Neuron (in vitro differentiated cells): ENCODE data around the gene ADAT3.

ENCODE experiments used
- H2AFZ ChIP-seq: one replicate; pipeline ENCODE4 v1.6.1; 2013; ENCODE audit warnings: low read depth, mild to moderate bottlenecking, inconsistent platforms, low read length, moderate library complexity
- H3K27me3 ChIP-seq: one replicate; pipeline ENCODE4 v1.6.1; 2013; ENCODE audit warnings: low read length; ENCODE audit not compliant: insufficient read depth
- H3K36me3 ChIP-seq: one replicate; pipeline ENCODE4 v1.6.1; 2013; ENCODE audit warnings: low read length; ENCODE audit not compliant: insufficient read depth
- H3K4me1 ChIP-seq: one replicate; pipeline ENCODE4 v1.6.1; 2013; ENCODE audit warnings: low read length; ENCODE audit not compliant: insufficient read depth
- H3K4me3 ChIP-seq: 2 replicates; pipeline ENCODE4 v1.5.1; 2013; ENCODE audit warnings: mild to moderate bottlenecking, low read length, moderate library complexity
- H3K9me3 ChIP-seq: one replicate; pipeline ENCODE4 v1.6.1; 2013; ENCODE audit warnings: low read length

The ADAT3 gene

GRCh38 chr19:1905863-1906375, 720 bp downstream of the ADAT3 start:
- Histone ChIP-seq H3K4me1 (peaks cover 22% of the 10 kb centered on the region), H3K27me3 (no peaks in the 10 kb centered on the region), H3K9me3 (peaks cover 9% of the 10 kb centered on the region), H2AFZ (no peak overlapping the region), H3K4me3 (peak overlapping the region; percentile 54), H3K36me3 (peaks cover under 1% of the 10 kb centered on the region)

- Histone ChIP-seq H3K9me3 (peaks cover 18% of the 10 kb centered on the region), H3K27me3 (no peaks in the 10 kb centered on the region), H3K4me3 (no peak overlapping the region), H3K36me3 (peaks cover 10% of the 10 kb centered on the region), H3K4me1 (peaks cover 22% of the 10 kb centered on the region), H2AFZ (no peak overlapping the region)
These were observed 1.9 kb downstream of the ADAT3 start for GRCh38 chr19:1906985-1907562.

- H3K4me1 ChIP-seq, result peaks cover 21% of the 10 kb centered on the region
- no peak overlapping the region for H2AFZ ChIP-seq
- H3K9me3 ChIP-seq, result peaks cover 24% of the 10 kb centered on the region
- no peaks in the 10 kb centered on the region for H3K27me3 ChIP-seq
- peaks cover 17% of the 10 kb centered on the region for H3K36me3 ChIP-seq
- H3K4me3 ChIP-seq, result no peak overlapping the region
These were observed 2.6 kb downstream of the ADAT3 start for GRCh38 chr19:1907563-1908363.

- Histone ChIP-seq H3K9me3 (peaks cover 28% of the 10 kb centered on the region), H3K4me3 (no peak overlapping the region), H2AFZ (no peak overlapping the region), H3K4me1 (peaks cover 16% of the 10 kb centered on the region), H3K27me3 (no peaks in the 10 kb centered on the region), H3K36me3 (peaks cover 22% of the 10 kb centered on the region)
These were observed 3.1 kb downstream of the ADAT3 start for GRCh38 chr19:1908364-1908678.

DNA sequence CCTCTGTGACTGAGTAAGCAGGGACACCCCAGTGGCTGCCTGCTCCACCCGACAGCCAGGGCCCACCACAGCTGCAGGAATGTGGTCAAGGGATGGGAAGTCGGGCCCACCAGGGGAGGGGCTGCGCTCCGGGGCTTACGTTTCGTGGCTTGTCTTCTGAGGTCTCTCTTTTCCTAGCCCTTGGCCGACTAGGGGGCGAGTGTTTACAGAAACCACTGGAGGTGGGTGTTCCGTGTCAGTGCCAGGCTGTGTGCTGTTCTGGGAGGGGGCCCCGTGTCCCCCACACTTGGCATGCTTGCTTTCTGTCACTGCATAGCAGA, 4.5 kb downstream of the ADAT3 start:
- Histone ChIP-seq H3K36me3 (peaks cover 28% of the 10 kb centered on the region), H3K27me3 (no peaks in the 10 kb centered on the region), H3K4me3 (no peak overlapping the region), H3K4me1 (peaks cover 8% of the 10 kb centered on the region), H2AFZ (no peak overlapping the region), H3K9me3 (peaks cover 30% of the 10 kb centered on the region)

DNA sequence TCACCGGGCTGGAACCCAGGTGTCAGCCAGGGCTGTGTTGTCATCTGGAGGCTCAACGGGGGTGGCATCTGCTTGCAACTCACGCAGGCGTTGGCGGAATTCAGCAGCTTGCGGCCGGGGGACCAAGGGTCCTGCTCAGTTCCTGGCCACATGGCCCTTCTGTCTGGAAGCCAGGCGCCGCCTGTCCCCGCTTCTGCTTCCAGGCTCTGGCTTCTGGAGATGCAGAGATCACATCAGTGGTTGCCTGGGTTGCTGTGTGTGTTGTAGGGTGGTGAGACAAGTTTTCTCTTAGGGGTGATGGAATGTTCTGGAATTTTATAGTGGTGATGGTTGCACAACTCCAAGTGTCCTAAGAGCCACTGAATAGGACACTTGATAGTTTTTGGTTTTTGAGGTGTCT, 5.0 kb downstream of the ADAT3 start:
- Histone ChIP-seq H3K4me3 (no peak overlapping the region), H3K27me3 (no peaks in the 10 kb centered on the region), H3K9me3 (peaks cover 30% of the 10 kb centered on the region), H3K4me1 (peaks cover 6% of the 10 kb centered on the region), H2AFZ (no peak overlapping the region), H3K36me3 (peaks cover 29% of the 10 kb centered on the region)

DNA sequence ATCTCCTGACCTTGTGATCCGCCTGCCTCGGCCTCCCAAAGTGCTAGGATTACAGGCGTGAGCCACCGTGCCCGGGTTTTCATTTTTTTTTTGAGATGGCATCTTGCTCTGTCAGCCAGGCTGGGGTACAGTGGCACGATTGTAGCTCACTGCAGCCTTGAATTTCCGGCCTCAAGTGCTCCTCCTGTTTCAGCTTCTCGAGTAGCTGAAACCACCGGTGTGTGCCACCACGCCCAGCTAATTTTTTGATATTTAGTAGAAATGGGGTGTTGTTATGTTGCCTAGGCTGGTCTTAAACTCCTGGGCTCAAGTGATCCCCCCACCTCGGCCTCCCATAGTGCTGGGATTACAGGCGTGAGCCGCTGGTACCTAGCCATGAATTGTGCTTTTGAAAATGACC, 5.9 kb downstream of the ADAT3 start:
- H3K36me3 ChIP-seq, result peaks cover 32% of the 10 kb centered on the region
- no peaks in the 10 kb centered on the region for H3K27me3 ChIP-seq
- peaks cover 30% of the 10 kb centered on the region for H3K9me3 ChIP-seq
- peaks cover under 1% of the 10 kb centered on the region for H3K4me1 ChIP-seq
- H3K4me3 ChIP-seq, result no peak overlapping the region
- no peak overlapping the region for H2AFZ ChIP-seq

GRCh38 chr19:1911995-1912394, 6.8 kb downstream of the ADAT3 start:
- Histone ChIP-seq H3K27me3 (no peaks in the 10 kb centered on the region), H3K4me3 (no peak overlapping the region), H3K9me3 (peaks cover 30% of the 10 kb centered on the region), H3K36me3 (peaks cover 34% of the 10 kb centered on the region), H3K4me1 (peaks cover 2% of the 10 kb centered on the region), H2AFZ (no peak overlapping the region)

DNA sequence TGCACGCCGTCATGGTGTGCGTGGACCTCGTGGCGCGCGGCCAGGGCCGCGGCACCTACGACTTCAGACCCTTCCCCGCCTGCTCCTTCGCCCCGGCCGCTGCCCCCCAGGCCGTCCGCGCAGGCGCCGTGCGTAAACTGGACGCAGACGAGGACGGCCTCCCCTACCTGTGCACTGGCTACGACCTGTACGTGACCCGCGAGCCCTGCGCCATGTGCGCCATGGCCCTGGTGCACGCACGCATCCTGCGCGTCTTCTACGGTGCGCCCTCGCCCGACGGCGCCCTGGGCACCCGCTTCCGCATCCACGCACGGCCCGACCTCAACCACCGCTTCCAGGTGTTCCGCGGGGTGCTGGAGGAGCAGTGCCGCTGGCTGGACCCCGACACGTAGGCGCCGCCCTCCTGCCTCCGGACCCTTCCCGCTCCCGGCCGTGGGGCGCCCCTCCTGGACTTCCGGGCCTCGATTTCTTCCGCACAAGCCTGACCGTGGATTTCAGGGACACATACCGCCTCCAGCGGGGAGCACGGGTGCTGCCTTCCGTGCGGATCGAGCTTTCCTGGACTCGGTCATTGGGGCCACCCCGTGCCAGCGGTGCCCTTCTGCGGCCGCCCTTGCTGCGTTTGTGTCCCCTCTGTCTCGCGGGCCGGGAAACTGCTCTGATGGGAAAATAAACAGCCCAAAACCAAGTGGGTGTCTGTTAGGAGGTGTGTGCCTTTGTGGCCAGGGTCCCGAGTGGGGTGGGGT, 7.7 kb downstream of the ADAT3 start:
- peaks cover 43% of the 10 kb centered on the region for H3K36me3 ChIP-seq

GRCh38 chr19:1913781-1914577, 8.8 kb downstream of the ADAT3 start:
- no peak overlapping the region for H3K4me3 ChIP-seq
- H2AFZ ChIP-seq, result no peak overlapping the region
- H3K27me3 ChIP-seq, result no peaks in the 10 kb centered on the region
- H3K9me3 ChIP-seq, result peaks cover 30% of the 10 kb centered on the region
- peaks cover 51% of the 10 kb centered on the region for H3K36me3 ChIP-seq
- H3K4me1 ChIP-seq, result peaks cover 2% of the 10 kb centered on the region

More for the DNA sequence above, 7.7 kb downstream of the ADAT3 start:
- peaks cover 2% of the 10 kb centered on the region for H3K4me1 ChIP-seq
- no peak overlapping the region for H2AFZ ChIP-seq
- no peak overlapping the region for H3K4me3 ChIP-seq
- H3K27me3 ChIP-seq, result no peaks in the 10 kb centered on the region
- peaks cover 30% of the 10 kb centered on the region for H3K9me3 ChIP-seq

DNA sequence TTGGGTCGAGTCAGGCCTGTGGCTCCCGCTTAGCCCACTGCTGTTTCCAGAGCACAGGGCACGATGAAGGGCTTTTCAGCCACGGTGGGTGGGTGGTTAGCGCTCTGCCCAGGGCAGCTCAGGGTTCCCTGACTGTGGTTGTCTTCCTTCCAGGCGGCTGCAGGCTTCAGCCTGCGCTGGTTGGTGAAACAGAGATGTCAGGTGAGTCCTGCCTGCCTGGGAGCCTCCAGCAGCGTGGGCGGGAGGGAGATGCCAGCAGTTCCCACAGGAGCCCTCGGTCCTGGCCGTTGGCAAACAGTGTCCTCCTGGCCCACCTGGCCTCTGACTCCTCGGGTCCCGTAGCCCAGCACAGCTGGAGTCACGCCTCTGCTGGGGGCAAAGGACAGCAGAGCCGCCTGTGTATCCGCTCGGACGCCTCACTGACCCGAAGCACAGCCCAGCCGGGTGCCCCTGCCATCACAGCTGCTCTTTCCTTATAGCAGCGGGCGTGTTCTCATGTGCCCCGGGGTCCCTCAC, 9.7 kb downstream of the ADAT3 start:
- peaks cover 53% of the 10 kb centered on the region for H3K36me3 ChIP-seq

GRCh38 chr19:1917146-1917545, 11.9 kb downstream of the ADAT3 start:
- no peaks in the 10 kb centered on the region for H3K27me3 ChIP-seq
- H3K4me1 ChIP-seq, result peaks cover 2% of the 10 kb centered on the region
- H3K4me3 ChIP-seq, result no peak overlapping the region
- no peak overlapping the region for H2AFZ ChIP-seq
- peaks cover 12% of the 10 kb centered on the region for H3K9me3 ChIP-seq
- peaks cover 62% of the 10 kb centered on the region for H3K36me3 ChIP-seq

More for the DNA sequence above, 9.7 kb downstream of the ADAT3 start:
- Histone ChIP-seq H3K4me3 (no peak overlapping the region), H3K9me3 (peaks cover 25% of the 10 kb centered on the region), H3K4me1 (peaks cover 2% of the 10 kb centered on the region), H3K27me3 (no peaks in the 10 kb centered on the region), H2AFZ (no peak overlapping the region)
